GM12865 (cell line): Measurements from ENCODE around the gene MAP9.

ENCODE experiments used
- DNase-seq: peaks from one replicate; pipeline ENCODE4 v3.0.0; 2010; ENCODE audit warnings: low read depth
- H3K4me3 ChIP-seq: 2 replicates; pipeline ENCODE4 v1.5.1; 2011; ENCODE audit warnings: mild to moderate bottlenecking, low read depth, low read length, control low read depth
- CTCF ChIP-seq: IDR thresholded peaks from 2 replicates; pipeline ENCODE4 v1.5.1; 2011; ENCODE audit warnings: low read length, control low read depth, low read depth, inconsistent platforms; ENCODE audit not compliant: insufficient read depth; ENCODE audit errors: missing control alignments

MAP9 gene

GRCh38 chr4:155408796-155409195, 32.0 kb upstream of the MAP9 start:
- DNase-seq, result no peak
- TF ChIP-seq CTCF, result no peak
- H3K4me3 ChIP-seq, result no peak overlapping the region

- TF ChIP-seq CTCF, result no peak
- no peak for DNase-seq
- no peak overlapping the region for H3K4me3 ChIP-seq
Observed at GRCh38 chr4:155407480-155407879, 30.7 kb upstream of the MAP9 start.

GRCh38 chr4:155405059-155405458, 28.3 kb upstream of the MAP9 start:
- H3K4me3 ChIP-seq, result no peak overlapping the region
- DNase-seq, result no peak
- TF ChIP-seq CTCF, result no peak

GRCh38 chr4:155403886-155404285, 27.1 kb upstream of the MAP9 start:
- no peak for TF ChIP-seq CTCF
- DNase-seq, result peak; percentile 12
- H3K4me3 ChIP-seq, result no peak overlapping the region

GRCh38 chr4:155402941-155403340, 26.2 kb upstream of the MAP9 start:
- DNase-seq, result no peak
- H3K4me3 ChIP-seq, result no peak overlapping the region
- no peak for TF ChIP-seq CTCF

GRCh38 chr4:155400893-155401292, 24.1 kb upstream of the MAP9 start:
- DNase-seq, result no peak
- no peak overlapping the region for H3K4me3 ChIP-seq
- no peak for TF ChIP-seq CTCF

GRCh38 chr4:155399974-155400697, 23.4 kb upstream of the MAP9 start:
- no peak for DNase-seq
- H3K4me3 ChIP-seq, result no peak overlapping the region
- TF ChIP-seq CTCF, result no peak
